GM18867 (cell line): ENCODE data around the gene BHLHA15.

Experiments used
- ATAC-seq: cut with Tn5 transposase; IDR thresholded peaks from one replicate; pipeline ENCODE4 v1.9.1; 2021; ENCODE audit warnings: mild to moderate bottlenecking, moderate library complexity; ENCODE audit not compliant: unreplicated experiment

The BHLHA15 gene

DNA sequence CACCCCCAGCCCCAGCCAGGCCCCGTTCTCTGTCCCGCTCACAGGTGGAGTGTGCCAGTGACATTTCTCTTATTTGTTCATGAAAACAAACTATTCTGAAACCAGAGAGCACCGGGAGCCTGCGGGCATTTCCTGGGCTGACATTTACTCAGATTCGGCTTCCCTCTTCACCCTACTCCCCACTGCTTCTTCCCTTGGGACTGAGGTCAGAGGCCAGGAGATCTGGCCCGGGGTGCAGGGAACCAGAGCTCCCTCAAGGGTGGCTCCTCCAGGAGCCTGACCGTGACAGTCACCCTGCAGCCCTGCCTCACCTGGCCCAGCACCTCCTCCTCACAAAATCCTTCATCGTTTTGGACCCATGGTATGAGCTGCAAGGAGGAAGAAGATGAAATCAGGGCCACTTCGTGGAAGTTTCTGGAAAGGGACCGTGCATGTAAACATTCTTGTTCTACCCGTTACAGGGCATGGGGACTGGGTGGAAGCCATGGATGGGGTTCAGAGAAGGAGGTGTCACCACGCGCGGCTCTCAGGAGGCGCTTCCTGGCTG, 12.2 kb downstream of the BHLHA15 start:
- no peak for ATAC-seq

- no peak for ATAC-seq
These were observed 12.9 kb downstream of the BHLHA15 start for GRCh38 chr7:98223898-98224700.

- no peak for ATAC-seq
These were observed 13.5 kb downstream of the BHLHA15 start for GRCh38 chr7:98224701-98225181.

DNA sequence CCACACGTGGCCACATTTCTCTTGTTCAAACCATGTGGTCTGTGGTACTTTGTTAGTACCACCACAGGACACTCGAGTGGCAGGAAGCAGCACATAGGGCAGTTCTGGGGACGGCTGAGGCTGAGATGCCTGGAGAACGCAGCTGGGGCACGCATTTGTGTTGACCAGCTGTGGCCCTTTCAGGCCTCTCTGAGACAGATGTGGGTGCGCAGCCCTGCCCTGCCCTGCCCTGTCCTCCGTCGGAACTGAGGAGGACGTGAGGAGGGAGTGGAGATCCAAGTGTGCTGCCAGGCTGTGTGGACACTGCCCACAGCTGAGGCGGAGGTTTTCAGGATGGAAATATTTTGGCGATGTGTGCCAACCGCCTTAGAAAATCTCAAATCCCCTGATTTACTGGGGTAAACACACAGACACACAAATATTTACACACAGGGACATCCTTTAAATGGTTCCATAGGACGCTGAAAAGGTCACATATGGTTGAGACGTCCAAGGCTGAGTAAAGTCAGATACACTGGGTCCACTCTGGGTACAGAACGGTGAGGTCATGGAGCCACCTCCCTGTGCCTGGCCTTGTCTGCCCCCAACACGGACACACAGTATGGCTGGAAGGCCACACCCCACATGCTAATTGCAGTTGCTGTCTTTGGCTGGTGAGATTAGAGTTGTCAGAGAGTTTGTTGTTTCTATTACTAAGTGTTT, 14.8 kb downstream of the BHLHA15 start:
- ATAC-seq = no peak

DNA sequence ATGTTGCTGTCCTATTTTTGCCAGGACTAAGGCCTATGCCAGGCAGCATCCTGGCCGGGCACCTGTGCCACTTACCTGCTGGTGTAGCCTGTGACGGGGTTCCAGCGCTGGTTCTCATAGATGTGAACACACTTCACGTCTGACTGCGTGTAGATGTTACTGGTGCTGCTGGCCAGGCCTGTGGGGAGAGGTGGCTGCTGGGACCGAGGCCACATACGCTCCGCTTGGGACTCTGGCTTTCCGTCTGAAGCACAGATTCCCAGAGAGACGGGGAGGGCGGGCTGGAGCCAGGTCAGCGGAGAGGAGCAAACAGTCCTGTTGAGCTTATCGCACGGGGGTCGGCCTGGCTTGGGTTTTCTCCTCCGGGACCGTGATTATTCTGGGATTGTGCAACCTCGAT, 16.7 kb downstream of the BHLHA15 start:
- ATAC-seq = no peak

GRCh38 chr7:98228801-98229200, 17.6 kb downstream of the BHLHA15 start:
- no peak for ATAC-seq

DNA sequence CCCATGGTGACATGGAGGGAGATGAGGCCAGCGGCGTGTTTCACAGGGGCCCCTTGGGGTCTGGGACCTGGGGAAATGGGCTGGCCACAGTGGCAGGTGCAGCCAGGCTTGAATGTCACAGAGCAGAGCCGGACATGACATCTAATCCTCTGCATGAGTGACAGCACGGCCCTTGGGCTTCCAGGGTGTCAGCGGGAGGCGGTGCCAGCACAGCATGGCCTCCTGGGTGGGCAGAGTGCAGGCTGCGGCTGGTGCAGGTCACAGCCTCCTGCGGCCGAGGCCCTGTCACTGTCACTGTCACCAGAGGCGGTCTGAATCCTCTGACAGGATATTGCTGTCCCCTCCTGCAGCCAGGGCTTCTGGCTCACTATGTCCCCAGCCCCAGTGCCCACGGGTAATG, 18.2 kb downstream of the BHLHA15 start:
- no peak for ATAC-seq

DNA sequence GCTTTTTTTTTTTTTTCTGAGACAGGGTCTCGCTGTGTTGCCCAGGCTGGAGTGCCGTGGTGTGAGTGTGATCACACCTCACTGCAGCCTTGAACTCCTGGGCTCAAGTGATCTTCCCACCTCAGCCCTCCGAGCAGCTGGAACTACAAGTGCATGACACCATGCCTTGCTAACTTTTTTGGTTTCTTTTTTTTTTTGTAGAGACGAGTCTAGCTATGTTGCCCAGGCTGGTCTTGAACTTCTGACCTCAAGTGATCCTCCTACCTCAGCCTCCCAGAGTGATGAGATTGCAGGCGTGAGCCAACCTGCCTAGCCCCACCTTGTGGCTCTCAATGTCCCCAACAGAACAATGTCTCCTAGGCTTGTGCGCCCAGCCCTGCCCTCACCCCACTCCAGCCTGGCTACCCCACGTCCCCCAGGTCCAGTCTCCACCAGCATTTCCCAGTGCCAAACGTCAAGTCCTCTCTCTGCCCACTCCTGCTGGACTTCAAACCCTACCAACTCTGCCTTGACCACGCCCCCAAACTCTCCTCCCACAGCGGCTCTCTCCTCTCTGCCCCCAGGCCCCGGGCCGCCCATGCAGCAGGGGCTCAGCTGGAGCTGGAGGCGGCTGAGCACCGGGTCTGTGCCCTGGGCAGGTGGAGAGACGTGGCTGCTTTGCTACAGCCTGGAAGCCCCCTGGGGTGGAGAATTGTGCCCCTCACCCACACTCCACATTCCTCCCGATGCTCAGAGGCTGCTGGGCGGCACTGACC, 18.9 kb downstream of the BHLHA15 start:
- no peak for ATAC-seq

- no peak for ATAC-seq
These were observed 19.7 kb downstream of the BHLHA15 start for GRCh38 chr7:98230746-98231471.

DNA sequence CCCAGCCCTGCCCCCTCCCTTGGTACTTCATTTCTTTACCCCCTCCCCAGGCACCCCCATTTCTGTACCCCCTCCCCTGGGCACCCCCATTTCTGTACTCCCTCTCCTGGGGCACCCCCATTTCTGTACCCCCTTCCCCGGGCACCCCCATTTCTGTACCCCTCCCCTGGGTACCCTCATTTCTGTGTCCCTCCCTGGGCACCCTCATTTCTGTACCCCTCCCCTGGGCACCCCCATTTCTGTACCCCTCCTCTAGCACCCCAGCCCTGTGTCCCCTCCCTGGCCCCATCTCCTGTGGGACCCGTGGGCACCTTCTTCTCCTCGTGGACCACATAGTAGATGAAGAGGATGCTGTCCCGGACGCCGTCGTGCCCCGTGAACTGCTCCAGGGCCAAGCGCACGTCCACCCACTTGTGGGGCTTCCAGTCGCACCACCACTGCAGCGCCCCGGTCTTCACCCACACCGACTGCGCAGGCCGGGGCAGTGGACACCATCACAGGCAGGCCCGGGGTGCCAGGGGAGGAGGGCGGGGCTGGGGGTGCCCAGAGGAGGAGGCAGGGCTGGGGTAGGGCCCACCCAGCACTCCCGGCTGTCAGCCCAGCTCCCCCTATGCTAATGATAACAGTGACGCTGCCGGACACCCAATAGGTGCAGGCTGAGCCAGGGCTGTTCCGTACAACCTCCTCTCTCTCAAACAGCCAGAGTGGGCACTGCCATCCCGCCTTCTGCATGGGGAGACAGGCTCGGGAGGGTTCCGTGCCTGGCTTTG, 20.4 kb downstream of the BHLHA15 start:
- no peak for ATAC-seq

- ATAC-seq = no peak
These were observed 21.0 kb downstream of the BHLHA15 start for GRCh38 chr7:98232263-98232585.

GRCh38 chr7:98232799-98233198, 21.6 kb downstream of the BHLHA15 start:
- no peak for ATAC-seq

GRCh38 chr7:98233219-98234070, 22.2 kb downstream of the BHLHA15 start:
- ATAC-seq = no peak

DNA sequence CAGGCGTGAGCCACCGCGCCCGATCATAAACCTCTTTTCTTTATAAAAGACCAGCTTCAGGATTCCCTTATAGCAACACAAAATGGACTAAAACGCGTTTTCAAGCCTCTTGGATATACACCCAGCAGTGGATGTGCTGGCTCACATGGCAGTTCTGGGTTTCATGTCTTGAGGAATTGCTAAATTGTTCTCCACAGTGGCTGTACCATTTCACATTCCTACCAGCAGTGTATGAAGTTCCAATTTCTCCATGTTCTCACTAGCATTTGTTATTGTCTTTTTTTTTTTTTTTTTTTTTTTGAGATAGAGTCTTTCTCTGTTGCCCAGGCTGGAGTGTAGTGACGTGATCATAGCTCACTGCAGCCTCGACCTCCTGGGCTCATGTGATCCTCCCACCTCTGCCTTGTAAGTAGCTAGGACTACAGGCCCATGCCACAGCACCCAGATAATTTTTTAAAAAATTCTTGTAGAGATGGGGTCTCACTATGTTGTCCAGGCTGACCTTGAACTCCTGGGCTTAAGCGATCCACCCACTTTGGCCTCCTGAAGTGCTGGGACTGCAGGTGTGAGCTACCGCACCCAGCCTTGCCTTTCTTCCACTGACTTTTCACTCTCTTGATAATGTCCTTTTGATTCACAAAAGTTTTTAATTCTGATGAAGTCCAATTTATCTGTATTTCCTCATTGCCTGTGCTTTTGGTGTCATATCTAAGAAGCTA, 23.3 kb downstream of the BHLHA15 start:
- ATAC-seq = no peak

DNA sequence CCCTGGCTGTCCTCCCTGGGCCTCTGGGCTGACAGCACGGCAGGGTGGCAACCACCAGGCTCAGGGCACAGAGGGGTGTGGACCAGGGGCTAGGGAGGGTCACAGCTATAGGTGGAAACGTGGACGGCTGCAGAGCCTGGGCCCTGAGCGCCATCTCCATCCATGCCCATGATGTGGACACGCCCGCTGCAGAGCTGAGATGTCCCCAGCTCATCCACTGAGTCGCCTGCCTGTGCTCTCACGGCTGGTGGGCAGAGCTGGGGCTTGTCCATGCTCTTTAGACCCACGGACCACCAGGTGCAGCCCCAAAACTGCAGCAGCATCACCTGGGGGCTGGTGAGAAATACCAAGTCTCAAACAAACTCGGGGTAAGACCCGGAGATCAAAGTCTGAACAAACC, 24.7 kb downstream of the BHLHA15 start:
- ATAC-seq = no peak

GRCh38 chr7:98236355-98237185, 25.3 kb downstream of the BHLHA15 start:
- no peak for ATAC-seq

DNA sequence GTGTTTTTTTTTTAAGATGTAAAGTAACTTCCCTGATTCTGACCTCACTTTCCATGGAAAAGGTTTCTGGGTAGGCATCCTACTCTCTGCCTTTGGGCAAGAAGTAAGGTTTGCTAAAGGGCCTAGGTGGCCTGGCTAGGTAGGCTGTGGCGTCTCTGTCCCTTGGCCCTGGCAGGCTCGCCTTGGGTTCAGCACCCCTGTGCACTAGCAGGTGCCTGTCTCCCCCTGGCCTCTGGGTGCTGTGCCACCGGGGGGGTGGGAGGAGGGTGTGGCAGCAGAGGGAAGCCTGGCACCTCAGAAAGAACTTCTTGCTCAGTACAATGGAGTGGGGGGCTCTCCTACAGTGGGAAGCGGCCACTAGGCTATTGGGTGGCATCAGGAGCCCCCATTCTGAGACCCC, 26.8 kb downstream of the BHLHA15 start:
- ATAC-seq = no peak

DNA sequence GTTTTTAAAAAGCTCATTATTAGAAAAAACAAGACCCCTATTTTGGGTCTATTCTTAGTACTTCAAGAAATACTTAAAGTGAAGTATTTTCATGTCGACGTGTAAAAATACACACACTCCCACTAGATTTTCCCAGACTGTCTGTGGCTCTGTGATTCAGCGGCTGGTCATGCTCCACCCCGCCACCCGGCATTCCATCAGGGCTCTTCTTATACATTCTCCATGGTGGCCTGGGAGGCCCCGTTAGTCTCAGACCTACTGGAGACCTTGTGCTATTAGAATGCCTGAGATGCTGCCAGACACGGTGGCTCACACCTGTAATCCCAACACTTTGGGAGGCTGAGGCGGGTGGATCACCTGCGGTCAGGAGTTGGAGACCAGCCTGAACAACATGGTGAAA, 27.7 kb downstream of the BHLHA15 start:
- ATAC-seq = no peak
